GM20000 (cell line): ENCODE results near the gene TFPI.

Experiments used
- DNase-seq: peaks from one replicate; pipeline ENCODE4 v3.0.0; 2012; ENCODE audit warnings: low spot score
- TF ChIP-seq, protein P1 (sequence below): IDR thresholded peaks from 2 replicates; pipeline ENCODE4 v1.5.1; 2012; ENCODE audit warnings: mild to moderate bottlenecking, control low read depth; ENCODE audit errors: extremely low read depth, missing control alignments

Gene TFPI

DNA sequence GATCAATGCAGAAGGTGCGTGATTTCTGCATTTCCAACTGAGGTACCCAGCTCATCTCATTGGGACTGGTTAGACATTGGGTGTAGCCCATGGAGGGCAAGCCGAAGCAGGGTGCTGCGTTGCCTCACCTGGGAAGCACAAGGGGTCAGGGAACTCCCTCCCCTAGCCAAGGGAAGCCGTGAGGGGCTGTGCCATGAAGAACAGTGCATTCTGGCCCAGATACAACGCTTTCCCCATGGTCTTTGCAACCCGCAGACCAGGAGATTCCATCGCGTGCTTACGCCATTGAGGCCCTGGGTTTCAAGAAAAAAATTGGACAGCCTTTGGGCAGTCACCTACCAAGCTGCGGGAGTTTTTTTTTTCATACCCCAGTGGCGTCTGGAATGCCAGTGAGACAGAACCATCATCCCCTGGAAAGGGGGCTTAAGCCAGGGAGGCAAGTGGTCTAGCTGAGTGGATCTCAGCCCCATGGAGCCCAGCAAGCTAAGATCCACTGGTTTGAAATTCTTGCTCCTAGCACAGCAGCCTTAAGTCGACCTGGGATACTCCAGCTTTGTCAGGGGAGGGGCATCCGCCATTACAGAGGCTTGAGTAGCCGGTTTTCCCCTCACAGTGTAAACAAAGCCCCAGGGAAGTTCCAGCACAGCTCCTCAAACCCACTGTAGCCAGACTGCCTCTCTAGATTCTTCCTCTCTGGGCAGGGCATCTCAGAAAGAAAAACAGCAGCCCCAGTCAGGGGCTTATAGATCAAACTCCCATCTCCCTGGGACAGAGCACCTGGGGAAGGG lies 21.7 kb downstream of the TFPI start:
- no peak for DNase-seq
- TF ChIP-seq, protein P1, sequence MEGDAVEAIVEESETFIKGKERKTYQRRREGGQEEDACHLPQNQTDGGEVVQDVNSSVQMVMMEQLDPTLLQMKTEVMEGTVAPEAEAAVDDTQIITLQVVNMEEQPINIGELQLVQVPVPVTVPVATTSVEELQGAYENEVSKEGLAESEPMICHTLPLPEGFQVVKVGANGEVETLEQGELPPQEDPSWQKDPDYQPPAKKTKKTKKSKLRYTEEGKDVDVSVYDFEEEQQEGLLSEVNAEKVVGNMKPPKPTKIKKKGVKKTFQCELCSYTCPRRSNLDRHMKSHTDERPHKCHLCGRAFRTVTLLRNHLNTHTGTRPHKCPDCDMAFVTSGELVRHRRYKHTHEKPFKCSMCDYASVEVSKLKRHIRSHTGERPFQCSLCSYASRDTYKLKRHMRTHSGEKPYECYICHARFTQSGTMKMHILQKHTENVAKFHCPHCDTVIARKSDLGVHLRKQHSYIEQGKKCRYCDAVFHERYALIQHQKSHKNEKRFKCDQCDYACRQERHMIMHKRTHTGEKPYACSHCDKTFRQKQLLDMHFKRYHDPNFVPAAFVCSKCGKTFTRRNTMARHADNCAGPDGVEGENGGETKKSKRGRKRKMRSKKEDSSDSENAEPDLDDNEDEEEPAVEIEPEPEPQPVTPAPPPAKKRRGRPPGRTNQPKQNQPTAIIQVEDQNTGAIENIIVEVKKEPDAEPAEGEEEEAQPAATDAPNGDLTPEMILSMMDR, result no peak

DNA sequence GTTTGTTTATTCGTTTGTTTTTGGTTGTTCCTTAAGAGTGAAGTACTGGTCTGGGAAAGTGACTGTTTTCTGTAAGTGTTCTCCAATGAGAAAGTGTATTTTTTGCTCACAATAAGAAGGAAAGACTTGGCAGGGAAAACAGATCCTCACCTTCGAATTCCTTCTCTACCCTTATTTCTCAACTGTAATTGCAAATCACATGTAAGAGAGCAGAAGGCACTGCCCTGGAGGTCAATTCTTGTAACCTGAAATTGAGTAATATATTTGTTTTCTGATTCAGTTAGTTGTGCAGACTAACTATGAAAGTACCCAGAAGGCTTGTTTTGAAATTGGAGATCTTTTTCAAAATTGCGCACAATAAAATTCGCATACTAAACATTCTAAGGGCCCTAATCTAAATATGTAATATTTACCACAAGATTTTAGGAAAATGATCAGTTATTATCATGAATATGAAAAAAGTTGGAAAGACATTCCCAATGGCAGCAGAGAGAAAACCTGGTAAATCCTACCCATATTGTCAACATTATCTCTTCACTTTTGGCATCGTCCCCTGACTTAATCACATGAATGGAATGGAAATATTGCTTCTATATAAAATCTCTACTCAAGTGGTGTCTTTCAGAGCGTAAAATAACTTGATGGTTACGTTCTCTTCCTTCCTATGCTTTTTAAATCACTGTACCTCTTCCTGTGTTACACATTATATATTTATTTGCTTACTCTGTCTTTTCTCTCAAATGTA lies 24.1 kb downstream of the TFPI start:
- TF ChIP-seq, protein P1, result no peak
- no peak for DNase-seq

DNA sequence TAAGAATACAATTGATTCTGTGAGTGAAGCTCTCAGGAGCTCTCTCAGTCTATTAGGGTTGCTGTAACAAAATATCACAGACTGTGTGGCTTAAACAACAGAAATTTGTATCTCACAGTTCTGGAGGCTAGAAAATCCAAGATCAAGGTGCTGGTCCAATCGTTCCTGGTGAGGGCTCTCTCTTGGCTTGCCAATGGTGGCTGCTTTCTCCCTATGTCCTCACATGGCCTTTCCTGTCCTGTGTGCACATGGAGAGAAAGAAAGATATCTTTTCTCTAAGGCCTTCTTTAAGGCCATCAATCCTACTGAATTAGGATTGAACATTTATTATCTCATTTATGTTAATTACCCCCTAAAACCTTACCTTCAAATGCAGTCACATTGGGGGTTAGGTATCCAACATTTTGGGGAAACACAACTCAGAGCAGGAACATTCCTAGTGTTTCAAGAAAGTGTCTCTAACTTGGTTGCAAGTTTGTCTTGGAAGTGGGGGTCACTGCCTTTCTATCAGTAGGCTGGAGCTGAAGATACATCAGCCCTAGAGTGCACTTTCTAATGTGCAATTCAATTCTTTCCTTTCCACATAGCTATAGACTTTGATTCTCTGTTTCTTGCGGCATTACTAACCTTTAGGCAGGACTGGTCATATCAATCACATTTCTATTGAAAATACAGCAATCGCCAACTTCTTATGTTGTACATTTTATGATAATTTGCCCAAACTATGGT lies 24.8 kb downstream of the TFPI start:
- TF ChIP-seq, protein P1, result no peak
- no peak for DNase-seq

DNA sequence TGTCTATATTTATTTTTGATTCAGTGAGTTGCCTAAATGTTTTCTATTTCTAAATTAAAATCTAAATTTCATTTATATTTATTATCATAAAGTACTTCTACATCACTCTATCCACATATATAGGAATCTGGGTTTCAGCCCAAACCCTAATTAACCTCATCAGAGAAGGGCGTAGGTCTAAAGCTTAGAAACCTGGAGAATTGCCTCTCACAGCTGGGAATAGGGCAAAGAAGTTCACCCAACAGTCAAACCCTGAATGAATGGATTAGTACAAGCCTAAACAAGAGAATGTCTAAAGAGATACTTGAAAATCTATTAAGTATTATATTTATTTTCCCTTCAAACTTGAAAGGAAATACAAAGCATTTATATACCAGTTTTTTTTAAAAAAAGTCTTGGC lies 26.2 kb downstream of the TFPI start:
- TF ChIP-seq, protein P1, result no peak
- DNase-seq, result no peak

DNA sequence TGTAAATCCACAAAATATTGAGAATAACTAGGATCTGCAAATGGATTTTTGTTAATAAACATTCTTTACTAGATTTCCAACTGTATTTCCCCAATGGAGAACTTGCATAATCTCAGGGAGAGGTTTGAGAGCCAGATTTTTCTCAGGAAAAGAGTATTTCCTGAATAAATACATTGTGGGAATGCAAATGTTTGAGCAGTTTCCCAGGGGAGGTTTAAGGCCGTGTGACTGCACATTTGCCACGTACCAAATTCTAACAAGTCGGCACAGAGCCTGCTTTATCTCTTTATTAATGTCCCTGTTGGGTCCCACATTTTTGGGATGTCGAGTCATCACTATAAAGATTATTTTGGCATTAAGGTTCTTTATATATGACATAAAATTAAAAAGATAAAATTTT lies 27.0 kb downstream of the TFPI start:
- DNase-seq, result no peak

DNA sequence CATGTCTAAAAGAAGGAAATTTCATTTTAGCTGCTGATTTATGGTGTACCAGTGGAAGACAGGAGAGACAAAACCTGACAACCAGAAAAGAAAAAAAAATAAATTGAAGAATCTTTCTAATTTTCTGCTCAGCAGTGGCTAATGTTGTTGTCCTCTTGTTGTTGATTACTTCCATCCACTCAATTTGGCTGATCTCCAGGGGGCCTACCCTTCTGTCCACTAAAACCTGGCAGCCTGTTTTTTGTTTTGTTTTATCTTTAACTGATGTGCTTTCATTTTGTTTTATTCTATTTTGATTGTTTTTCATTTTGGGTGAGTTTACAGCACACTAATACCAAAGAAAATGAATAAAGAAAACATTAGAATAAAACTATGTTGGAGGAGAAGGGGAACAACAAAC lies 27.4 kb downstream of the TFPI start:
- TF ChIP-seq, protein P1, result no peak
- DNase-seq, result no peak

More for the DNA sequence above, 27.0 kb downstream of the TFPI start:
- TF ChIP-seq, protein P1, result no peak
